Thyroid gland (tissue), 4 donors: Measurements from ENCODE around the gene DIS3L. TPM values are rescaled to one million over a fixed set of nuclear protein-coding genes. Genes with fewer than 3 reads are reported as not detected.
"Not testable (repeated sequence)": the region's sequence is repeated elsewhere in the genome, so short reads cannot be mapped to it uniquely, and the experiment has no call there.

Source experiments
- DNase-seq, 2 donors: peaks; one replicate each; pipeline ENCODE4 v3.0.0-alpha.2; 2019
- H3K27ac ChIP-seq, 3 donors: fragments of 200-600 bp; sonication (generic); 1 replicate in 2 of 3; 2 replicates in 1 of 3; pipeline ENCODE4 v1.5.1; 2016 to 2019; ENCODE audit warnings: mild to moderate bottlenecking in 1 of 3, moderate library complexity in 1 of 3
- H3K27me3 ChIP-seq: fragments of 200-600 bp; sonication (generic); one replicate; pipeline ENCODE4 v1.5.1; 2019
- H3K36me3 ChIP-seq, 2 donors: fragments of 200-600 bp; sonication (generic); one replicate each; pipeline ENCODE4 v1.5.1; 2016 to 2019
- H3K4me1 ChIP-seq, 2 donors: fragments of 200-600 bp; sonication (generic); one replicate each; pipeline ENCODE4 v1.5.1; 2017 to 2019
- H3K4me3 ChIP-seq, 3 donors: fragments of 200-600 bp; sonication (generic); replicated peaks in 1 of 3; 1 replicate in 2 of 3; 2 replicates in 1 of 3; pipeline ENCODE4 v1.5.1; 2016; ENCODE audit warnings: mild to moderate bottlenecking in 1 of 3
- H3K9me3 ChIP-seq: fragments of 200-600 bp; sonication (generic); one replicate; pipeline ENCODE4 v1.5.1; 2017
- POLR2A ChIP-seq, 2 donors: fragments of 450-650 bp; IDR thresholded peaks; one replicate each; pipeline ENCODE4 v1.6.1; 2017; ENCODE audit warnings: antibody characterized with exemption in 2 of 2, mild to moderate bottlenecking in 2 of 2, moderate library complexity in 1 of 2
- WGBS, 2 donors: methylation state at CpG; one replicate each; pipeline ENCODE4 v1.1.5; 2017; 5-methylcytosine and 5-hydroxymethylcytosine counted together
- intact Hi-C: fragments of 100-400 bp; cut with DNase I; formaldehyde crosslinking; loops from one replicate; pipeline ENCODE4 v1.15.1; 2023
- total RNA-seq, 4 donors: library from RNA; depleted of rRNA; stranded (reverse); fragments of >200 nt; gene quantifications; one replicate each; pipeline ENCODE4 v1.2.3, GENCODE V29; 2016
- TF ChIP-seq, protein P1 (sequence below), 6 experiments: fragments of 200-600 bp in 3 of 6; fragments of 450-650 bp in 3 of 6; sonication (generic) in 3 of 6; IDR thresholded peaks; one replicate each; pipeline ENCODE4 v1.5.1; 2016 to 2019; ENCODE audit warnings: antibody characterized with exemption in 6 of 6, mild to moderate bottlenecking in 2 of 6, inconsistent platforms in 1 of 6, moderate library complexity in 1 of 6

DIS3L gene
- total RNA-seq, 4 donors from 2014 or later: 20.8 to 49.8 (median 37.8) TPM

DNA sequence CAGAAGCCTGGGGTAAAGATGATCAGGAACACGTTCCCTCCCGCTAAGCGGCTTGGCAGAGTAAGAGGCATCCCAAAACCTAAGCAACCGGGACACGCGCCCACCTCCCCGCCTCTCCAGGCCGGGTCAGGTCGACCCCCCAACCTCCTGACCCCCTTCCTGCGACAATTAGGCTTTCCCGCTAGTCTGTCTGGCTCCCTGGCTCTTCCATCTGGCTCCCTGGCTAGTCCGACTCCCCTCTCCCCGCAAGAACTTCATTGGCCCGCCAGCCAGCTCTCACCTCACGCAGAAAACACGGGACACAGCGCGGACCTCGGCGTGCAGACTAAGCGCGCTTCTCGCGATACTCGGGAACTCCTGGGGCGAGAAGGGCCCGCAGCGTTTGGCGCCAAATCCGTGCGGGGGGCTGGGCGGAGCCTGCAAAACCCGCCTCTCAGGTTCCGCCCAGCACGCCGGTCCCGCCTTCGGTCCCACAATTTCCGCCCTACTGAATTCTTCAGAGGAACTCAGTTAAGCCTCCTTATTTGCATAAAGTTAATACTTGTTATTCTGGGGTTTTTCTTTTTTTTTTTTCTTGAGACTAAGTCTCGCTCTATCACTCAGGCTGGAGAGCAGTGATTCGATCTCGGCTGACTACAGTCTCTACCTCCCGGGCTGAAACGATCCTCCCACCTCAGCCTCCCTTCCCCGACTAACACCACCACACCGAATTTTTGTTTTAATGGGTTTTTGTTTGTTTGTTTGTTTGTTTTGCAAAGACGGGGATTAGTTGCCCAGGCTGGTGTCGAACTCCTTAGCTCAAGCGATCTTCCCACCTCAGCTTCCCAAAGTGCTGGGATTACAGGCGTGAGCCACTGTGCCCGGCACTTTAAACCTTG is 63.2 kb downstream of the DIS3L start, which contains the start of gene TIPIN:
Gene TIPIN (minus strand): TSS at position 327 of the 878 bp plus-strand sequence. CDS start 3,738 bp downstream, outside the sequence.
- H3K4me3 ChIP-seq: peak within 1 kb of the TSS; percentile 0 to 39 (median 36)
- 9 to 11% methylated on average over 35 to 42 of the region's 51 CpGs for WGBS, 2 donors
- TF ChIP-seq POLR2A (IDR thresholded peaks at IDR 0.05): peak in 1 of 2 donors; percentile 54
- TF ChIP-seq, protein P1, sequence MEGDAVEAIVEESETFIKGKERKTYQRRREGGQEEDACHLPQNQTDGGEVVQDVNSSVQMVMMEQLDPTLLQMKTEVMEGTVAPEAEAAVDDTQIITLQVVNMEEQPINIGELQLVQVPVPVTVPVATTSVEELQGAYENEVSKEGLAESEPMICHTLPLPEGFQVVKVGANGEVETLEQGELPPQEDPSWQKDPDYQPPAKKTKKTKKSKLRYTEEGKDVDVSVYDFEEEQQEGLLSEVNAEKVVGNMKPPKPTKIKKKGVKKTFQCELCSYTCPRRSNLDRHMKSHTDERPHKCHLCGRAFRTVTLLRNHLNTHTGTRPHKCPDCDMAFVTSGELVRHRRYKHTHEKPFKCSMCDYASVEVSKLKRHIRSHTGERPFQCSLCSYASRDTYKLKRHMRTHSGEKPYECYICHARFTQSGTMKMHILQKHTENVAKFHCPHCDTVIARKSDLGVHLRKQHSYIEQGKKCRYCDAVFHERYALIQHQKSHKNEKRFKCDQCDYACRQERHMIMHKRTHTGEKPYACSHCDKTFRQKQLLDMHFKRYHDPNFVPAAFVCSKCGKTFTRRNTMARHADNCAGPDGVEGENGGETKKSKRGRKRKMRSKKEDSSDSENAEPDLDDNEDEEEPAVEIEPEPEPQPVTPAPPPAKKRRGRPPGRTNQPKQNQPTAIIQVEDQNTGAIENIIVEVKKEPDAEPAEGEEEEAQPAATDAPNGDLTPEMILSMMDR (IDR thresholded peaks at IDR 0.05): no peak
- peaks cover 0 to 6% of the 10 kb centered on the region in 2 donors for H3K4me1 ChIP-seq
- DNase-seq: peak; percentile 92 to 96
- H3K27me3 ChIP-seq: no peaks in the 10 kb centered on the region
- H3K27ac ChIP-seq: peak within 1 kb of the TSS in 2 of 3 donors; percentile 20 to 48
- intact Hi-C loops: no loop called here
- H3K9me3 ChIP-seq: no peaks in the 10 kb centered on the region
- peaks cover 0 to 2% of the 10 kb centered on the region in 2 donors for H3K36me3 ChIP-seq

DNA sequence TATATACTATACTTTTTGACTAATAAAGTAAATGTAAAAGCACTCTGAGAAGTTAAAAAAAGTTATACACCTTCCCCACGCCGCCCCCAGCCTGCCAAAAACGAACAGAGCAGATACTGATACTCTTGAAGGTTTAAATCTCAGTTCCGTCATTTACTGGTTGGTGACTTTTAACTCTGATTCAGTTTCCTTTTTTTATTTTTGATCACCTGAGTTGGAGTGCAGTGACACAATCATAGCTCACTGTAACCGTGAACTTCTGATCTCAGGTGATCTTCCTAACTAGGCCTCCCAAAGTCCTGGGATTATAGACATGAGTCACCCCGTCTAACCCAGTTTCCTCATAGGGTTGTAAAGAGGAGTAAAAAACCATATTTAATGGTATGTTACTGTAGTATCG is 66.4 kb downstream of the DIS3L start:
- no peak overlapping the region for H3K4me3 ChIP-seq
- no peaks in the 10 kb centered on the region for H3K9me3 ChIP-seq
- TF ChIP-seq, protein P1 (IDR thresholded peaks at IDR 0.05): no peak
- no peak for TF ChIP-seq POLR2A (IDR thresholded peaks at IDR 0.05)
- no peaks in the 10 kb centered on the region for H3K36me3 ChIP-seq
- H3K27ac ChIP-seq: no peak overlapping the region
- no peak for DNase-seq
- WGBS, 2 donors: 88 to 90% methylated on average over 7 of the region's 7 CpGs
- intact Hi-C loops: no loop called here
- H3K27me3 ChIP-seq: no peaks in the 10 kb centered on the region
- peaks cover 0 to 6% of the 10 kb centered on the region in 2 donors for H3K4me1 ChIP-seq

DNA sequence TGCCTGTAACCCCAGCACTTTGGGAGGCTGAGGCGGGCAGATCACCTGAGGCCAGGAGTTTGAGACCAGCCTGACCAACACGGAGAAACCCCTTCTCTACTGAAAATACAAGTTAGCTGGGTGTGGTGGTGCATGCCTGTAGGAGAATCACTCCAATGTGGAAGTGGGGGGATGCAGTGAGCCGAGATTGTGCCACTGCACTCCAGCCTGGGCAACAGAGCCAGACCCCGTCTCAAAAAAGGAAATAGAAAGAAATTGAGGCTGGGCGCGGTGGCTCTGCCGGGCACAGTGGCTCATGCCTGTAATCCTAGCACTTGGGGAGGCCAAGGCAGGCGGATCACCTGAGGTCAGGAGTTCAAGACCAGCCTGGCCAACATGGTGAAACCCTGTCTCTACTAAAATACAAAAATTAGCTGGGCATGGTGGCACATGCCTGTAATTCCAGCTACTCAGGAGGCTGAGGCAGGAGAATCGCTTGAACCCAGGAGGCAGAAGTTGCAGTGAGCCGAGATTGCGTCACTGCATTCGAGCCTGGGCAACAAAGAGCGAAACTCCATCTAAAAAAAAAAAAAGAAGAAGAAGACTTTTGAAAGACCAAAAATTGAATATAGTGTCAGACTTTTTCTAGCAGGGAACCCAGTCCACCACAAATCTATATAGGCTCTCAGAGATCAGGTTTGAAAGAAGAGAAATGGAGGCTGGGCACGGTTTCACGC is 68.5 kb downstream of the DIS3L start:
- 84 to 87% methylated on average over 15 of the region's 15 CpGs for WGBS, 2 donors

DNA sequence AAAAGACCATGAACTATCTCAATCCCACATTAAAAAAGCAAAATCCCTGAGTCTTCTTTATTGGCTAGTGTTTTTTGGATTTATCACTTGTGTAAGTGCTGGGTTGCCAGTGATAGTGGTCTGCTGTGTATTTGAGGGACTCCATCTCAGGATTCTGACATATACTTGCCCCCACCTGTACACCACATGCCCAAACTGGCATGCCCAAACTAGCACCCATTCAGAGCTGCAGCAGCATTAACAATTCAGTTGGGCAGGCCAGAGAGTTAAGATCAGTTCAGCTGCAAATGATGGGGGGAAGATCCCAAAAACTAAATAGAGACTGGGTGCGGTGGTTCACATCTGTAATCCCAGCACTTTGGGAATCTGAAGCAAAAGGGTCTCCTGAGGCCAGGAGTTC is 69.4 kb downstream of the DIS3L start:
- no peaks in the 10 kb centered on the region for H3K9me3 ChIP-seq
- TF ChIP-seq, protein P1 (IDR thresholded peaks at IDR 0.05): no peak
- TF ChIP-seq POLR2A (IDR thresholded peaks at IDR 0.05): no peak
- intact Hi-C loops: no loop called here
- H3K36me3 ChIP-seq: no peaks in the 10 kb centered on the region
- no peaks in the 10 kb centered on the region for H3K4me1 ChIP-seq
- WGBS, 2 donors: 75 to 80% methylated on average over 1 of the region's 1 CpG
- H3K4me3 ChIP-seq: no peak overlapping the region
- no peak for DNase-seq
- no peak overlapping the region for H3K27ac ChIP-seq
- H3K27me3 ChIP-seq: no peaks in the 10 kb centered on the region

More for the DNA sequence above, 68.5 kb downstream of the DIS3L start:
- intact Hi-C loops, H3K4me3 ChIP-seq, H3K36me3 ChIP-seq, H3K9me3 ChIP-seq, H3K4me1 ChIP-seq, H3K27ac ChIP-seq, DNase-seq, H3K27me3 ChIP-seq: not testable (repeated sequence)

DNA sequence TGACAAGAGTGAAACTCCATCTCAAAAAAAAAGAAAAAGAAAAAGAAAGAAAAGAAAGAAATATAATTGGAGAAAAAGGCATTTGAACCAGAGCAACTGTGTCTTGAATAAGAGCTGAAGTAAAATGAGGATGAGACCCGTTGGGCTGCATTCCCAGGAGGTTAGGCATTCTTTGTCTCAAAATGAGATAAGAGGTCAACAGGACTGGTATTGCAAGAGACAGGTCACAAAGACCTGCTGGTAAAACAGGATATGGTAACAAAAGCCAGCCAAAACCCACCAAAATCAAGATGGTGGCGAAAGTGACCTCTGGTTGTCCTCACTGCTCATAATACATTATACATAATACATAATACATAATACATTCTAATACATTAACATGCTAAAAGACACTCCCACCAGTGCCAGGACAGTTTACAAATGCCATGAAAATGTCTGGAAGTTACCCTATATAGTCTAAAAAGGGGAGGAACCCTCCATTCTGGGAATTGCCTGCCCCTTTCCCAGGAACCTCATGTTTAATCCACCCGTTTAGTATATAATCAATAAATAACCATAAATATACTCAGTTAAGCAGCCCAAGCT is 71.7 kb downstream of the DIS3L start:
- intact Hi-C loops: no loop called here
- WGBS, 2 donors: 84 to 86% methylated on average over 3 of the region's 3 CpGs

More for the DNA sequence above, 71.7 kb downstream of the DIS3L start:
- peaks cover 0 to 2% of the 10 kb centered on the region in 2 donors for H3K4me1 ChIP-seq
- no peak overlapping the region for H3K4me3 ChIP-seq
- no peaks in the 10 kb centered on the region for H3K27me3 ChIP-seq
- H3K9me3 ChIP-seq: no peaks in the 10 kb centered on the region
- H3K27ac ChIP-seq: no peak overlapping the region
- TF ChIP-seq, protein P1 (IDR thresholded peaks at IDR 0.05): no peak
- TF ChIP-seq POLR2A (IDR thresholded peaks at IDR 0.05): no peak
- no peak for DNase-seq
- H3K36me3 ChIP-seq: no peaks in the 10 kb centered on the region
